ENCODE results near the gene OR10A6.

Gene OR10A6

GRCh38 chr11:7931168-7931567 lies at the start of gene OR10A6:
Gene OR10A6 (minus strand): TSS chr11:7931268. CDS start chr11:7928662, 2,606 bp downstream.
- H3K4me3 ChIP-seq (ENCODE audit: low read depth, low read length) = no peak within 1 kb of the TSS

- H3K4me3 ChIP-seq (ENCODE audit: low read depth, low read length) = no peak overlapping the region
Observed at GRCh38 chr11:7977232-7977917, 46.3 kb upstream of the OR10A6 start.

- H3K4me3 ChIP-seq (ENCODE audit: low read depth, low read length) = no peak overlapping the region
Observed at GRCh38 chr11:7974668-7975067, 43.6 kb upstream of the OR10A6 start.

- no peak overlapping the region for H3K4me3 ChIP-seq (ENCODE audit: low read depth, low read length)
Observed at GRCh38 chr11:7973011-7973410, 41.9 kb upstream of the OR10A6 start.

- H3K4me3 ChIP-seq (ENCODE audit: low read depth, low read length) = no peak overlapping the region
Observed at GRCh38 chr11:7971846-7972245, 40.8 kb upstream of the OR10A6 start.

- peak overlapping the region; percentile 10 for H3K4me3 ChIP-seq (ENCODE audit: low read depth, low read length)
Observed at GRCh38 chr11:7969756-7970646, 38.9 kb upstream of the OR10A6 start.

- no peak overlapping the region for H3K4me3 ChIP-seq (ENCODE audit: low read depth, low read length)
Observed at GRCh38 chr11:7968686-7969085, 37.6 kb upstream of the OR10A6 start.

- no peak overlapping the region for H3K4me3 ChIP-seq (ENCODE audit: low read depth, low read length)
Observed at GRCh38 chr11:7967826-7968225, 36.8 kb upstream of the OR10A6 start.

- no peak overlapping the region for H3K4me3 ChIP-seq (ENCODE audit: low read depth, low read length)
Observed at GRCh38 chr11:7967097-7967496, 36.0 kb upstream of the OR10A6 start.

GRCh38 chr11:7965386-7965785 lies 34.3 kb upstream of the OR10A6 start, which contains the start of gene NLRP10:
Gene NLRP10 (minus strand): TSS chr11:7965447. CDS start chr11:7963495, 1,952 bp downstream.
- H3K4me3 ChIP-seq (ENCODE audit: low read depth, low read length) = no peak within 1 kb of the TSS

- H3K4me3 ChIP-seq (ENCODE audit: low read depth, low read length) = no peak overlapping the region
Observed at GRCh38 chr11:7964873-7965272, 33.8 kb upstream of the OR10A6 start.

- H3K4me3 ChIP-seq (ENCODE audit: low read depth, low read length) = no peak overlapping the region
Observed at GRCh38 chr11:7964261-7964660, 33.2 kb upstream of the OR10A6 start.

GRCh38 chr11:7955191-7955590 lies 24.1 kb upstream of the OR10A6 start:
- no peak overlapping the region for H3K4me3 ChIP-seq (ENCODE audit: low read depth, low read length)

- no peak overlapping the region for H3K4me3 ChIP-seq (ENCODE audit: low read depth, low read length)
Observed at GRCh38 chr11:7949934-7950333, 18.9 kb upstream of the OR10A6 start.

GRCh38 chr11:7944123-7944522 lies 13.1 kb upstream of the OR10A6 start:
- H3K4me3 ChIP-seq (ENCODE audit: low read depth, low read length) = no peak overlapping the region

- H3K4me3 ChIP-seq (ENCODE audit: low read depth, low read length) = no peak within 1 kb of the TSS
Observed at GRCh38 chr11:7941608-7942007, 10.5 kb upstream of the OR10A6 start, which contains the start of gene OR10A3. Gene OR10A3 (minus strand): TSS chr11:7941708. CDS start chr11:7939520, 2,188 bp downstream.

- H3K4me3 ChIP-seq (ENCODE audit: low read depth, low read length) = no peak overlapping the region
Observed at GRCh38 chr11:7941146-7941545, 10.1 kb upstream of the OR10A6 start.

- no peak overlapping the region for H3K4me3 ChIP-seq (ENCODE audit: low read depth, low read length)
Observed at GRCh38 chr11:7936615-7937014, 5.5 kb upstream of the OR10A6 start.

- no peak overlapping the region for H3K4me3 ChIP-seq (ENCODE audit: low read depth, low read length)
Observed at GRCh38 chr11:7927635-7928034, 3.4 kb downstream of the OR10A6 start.

GRCh38 chr11:7924536-7924935 lies 6.5 kb downstream of the OR10A6 start:
- H3K4me3 ChIP-seq (ENCODE audit: low read depth, low read length) = no peak overlapping the region

- H3K4me3 ChIP-seq (ENCODE audit: low read depth, low read length) = no peak overlapping the region
Observed at GRCh38 chr11:7918141-7918540, 12.9 kb downstream of the OR10A6 start.

GRCh38 chr11:7911011-7911410 lies 20.1 kb downstream of the OR10A6 start:
- H3K4me3 ChIP-seq (ENCODE audit: low read depth, low read length) = no peak overlapping the region
